Prostate gland (tissue), 2 donors: Measurements from ENCODE around the gene SIDT2.
"Not testable (repeated sequence)": the region's sequence is repeated elsewhere in the genome, so short reads cannot be mapped to it uniquely, and the experiment has no call there.

Source experiments
- CTCF ChIP-seq, 4 experiments: fragments of 200-600 bp in 2 of 4; fragments of 450-650 bp in 2 of 4; sonication (generic) in 2 of 4; IDR thresholded peaks; 1 replicate in 3 of 4; 2 replicates in 1 of 4; pipeline ENCODE4 v1.5.1; 2016 to 2019; ENCODE audit warnings: antibody characterized with exemption in 4 of 4, mild to moderate bottlenecking in 2 of 4, moderate library complexity in 2 of 4
- POLR2A ChIP-seq: fragments of 450-650 bp; IDR thresholded peaks from one replicate; pipeline ENCODE4 v1.6.1; 2016; ENCODE audit warnings: antibody characterized with exemption, mild to moderate bottlenecking

- TF ChIP-seq POLR2A; CTCF (IDR thresholded peaks at IDR 0.05): not testable (repeated sequence)
These were observed 27.6 kb downstream of the SIDT2 start for GRCh38 chr11:117206111-117206510.
